ENCODE measurements around the gene AGO3.
A peak's percentile ranks its signal among the peaks of the same experiment; 100 is the strongest.

The AGO3 gene

GRCh38 chr1:35930593-35931445 lies at the start of gene AGO3:
Gene AGO3, plus strand, starts transcription at chr1:35931105. Its CDS starts 322 bp downstream, at chr1:35931427.
- H3K27ac ChIP-seq, result peak within 1 kb of the TSS; percentile 96 to 98
- intact Hi-C loops (cut with DNase I; ENCODE audit: low total_unique reads), result no loop called here
- H3K4me1 ChIP-seq, result peaks cover 0 to 38% (median 4%) of the 10 kb centered on the region in 4 donors

GRCh38 chr1:35881850-35882273 lies 49.0 kb upstream of the AGO3 start:
- no peaks in the 10 kb centered on the region for H3K27me3 ChIP-seq
- intact Hi-C loops (cut with DNase I; ENCODE audit: low total_unique reads), result no loop called here
- TF ChIP-seq CTCF (IDR thresholded peaks at IDR 0.05), result no peak
- no peak for DNase-seq
- no peak overlapping the region for H3K27ac ChIP-seq
- peaks cover 0 to 30% (median 16%) of the 10 kb centered on the region in 4 donors for H3K4me1 ChIP-seq
- H3K36me3 ChIP-seq, result no peaks in the 10 kb centered on the region
- H3K9me3 ChIP-seq, result no peaks in the 10 kb centered on the region
- H3K4me3 ChIP-seq, result no peak overlapping the region

More at GRCh38 chr1:35930593-35931445, at the start of gene AGO3:
- H3K27me3 ChIP-seq, result no peaks in the 10 kb centered on the region
- TF ChIP-seq CTCF (IDR thresholded peaks at IDR 0.05), result peak in 1 of 2 experiments; percentile 1
- no peaks in the 10 kb centered on the region for H3K36me3 ChIP-seq
- no peaks in the 10 kb centered on the region for H3K9me3 ChIP-seq
- DNase-seq, result peak; percentile 86 to 92
- peak within 1 kb of the TSS; percentile 71 to 73 for H3K4me3 ChIP-seq

DNA sequence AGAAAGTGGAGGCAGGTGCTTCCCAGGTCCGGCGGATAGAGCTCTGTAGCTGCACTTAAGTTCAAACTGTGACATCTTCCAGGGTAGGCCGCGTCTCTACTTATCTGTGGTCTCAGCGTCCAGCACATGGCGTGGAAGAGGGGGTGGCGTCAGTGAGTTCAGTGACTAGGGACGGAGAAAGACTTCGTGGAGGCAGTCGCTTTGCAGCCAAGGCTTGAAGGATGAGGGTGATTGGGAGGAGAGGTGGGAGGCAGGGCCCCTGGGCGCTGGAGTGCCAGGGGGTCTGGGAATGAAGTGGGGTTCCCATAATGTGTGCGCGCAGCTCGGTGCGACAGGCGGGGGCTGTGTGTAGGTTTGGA lies 48.3 kb upstream of the AGO3 start:
- no peaks in the 10 kb centered on the region for H3K27me3 ChIP-seq
- DNase-seq, result no peak
- no peaks in the 10 kb centered on the region for H3K36me3 ChIP-seq
- H3K27ac ChIP-seq, result peak overlapping the region; percentile 80
- TF ChIP-seq CTCF (IDR thresholded peaks at IDR 0.05), result no peak
- H3K4me3 ChIP-seq, result peak overlapping the region; percentile 90 to 93
- no peaks in the 10 kb centered on the region for H3K9me3 ChIP-seq
- H3K4me1 ChIP-seq, result peaks cover 0 to 35% (median 16%) of the 10 kb centered on the region in 4 donors
- intact Hi-C loops (cut with DNase I; ENCODE audit: low total_unique reads), result no loop called here

- TF ChIP-seq CTCF (IDR thresholded peaks at IDR 0.05), result peak; percentile 97 to 98
- peak within 1 kb of the TSS; percentile 90 to 93 for H3K4me3 ChIP-seq
- H3K36me3 ChIP-seq, result peaks cover 0 to under 1% (median 0%) of the 10 kb centered on the region in 3 donors
- peak within 1 kb of the TSS; percentile 80 for H3K27ac ChIP-seq
- no peaks in the 10 kb centered on the region for H3K27me3 ChIP-seq
- intact Hi-C loops (cut with DNase I; ENCODE audit: low total_unique reads), result no loop called here
- no peaks in the 10 kb centered on the region for H3K9me3 ChIP-seq
- DNase-seq, result peak; percentile 92 to 95
- H3K4me1 ChIP-seq, result peaks cover 0 to 35% (median 16%) of the 10 kb centered on the region in 4 donors
These were observed 47.8 kb upstream of the AGO3 start, which contains the start of gene AGO1 for GRCh38 chr1:35882945-35883634. Gene AGO1, plus strand, starts transcription at chr1:35883209. Its CDS starts 213 bp downstream, at chr1:35883422.

GRCh38 chr1:35883635-35884101 lies 47.2 kb upstream of the AGO3 start:
- Histone ChIP-seq H3K9me3 (no peaks in the 10 kb centered on the region), H3K27ac (peak overlapping the region; percentile 80), H3K27me3 (no peaks in the 10 kb centered on the region), H3K36me3 (peaks cover 0 to 6% (median 0%) of the 10 kb centered on the region in 3 donors), H3K4me1 (peaks cover 0 to 35% (median 16%) of the 10 kb centered on the region in 4 donors), H3K4me3 (peak overlapping the region; percentile 90 to 93)
- no peak for TF ChIP-seq CTCF (IDR thresholded peaks at IDR 0.05)
- peak; percentile 30 to 73 for DNase-seq
- intact Hi-C loops (cut with DNase I; ENCODE audit: low total_unique reads), result no loop called here
